ELR (cell line): ENCODE data around the gene TSPAN4.

Experiments
- DNase-seq: peaks from one replicate; pipeline ENCODE4 v3.0.0-alpha.2; 2015; ENCODE audit warnings: low read depth

TSPAN4 gene

DNA sequence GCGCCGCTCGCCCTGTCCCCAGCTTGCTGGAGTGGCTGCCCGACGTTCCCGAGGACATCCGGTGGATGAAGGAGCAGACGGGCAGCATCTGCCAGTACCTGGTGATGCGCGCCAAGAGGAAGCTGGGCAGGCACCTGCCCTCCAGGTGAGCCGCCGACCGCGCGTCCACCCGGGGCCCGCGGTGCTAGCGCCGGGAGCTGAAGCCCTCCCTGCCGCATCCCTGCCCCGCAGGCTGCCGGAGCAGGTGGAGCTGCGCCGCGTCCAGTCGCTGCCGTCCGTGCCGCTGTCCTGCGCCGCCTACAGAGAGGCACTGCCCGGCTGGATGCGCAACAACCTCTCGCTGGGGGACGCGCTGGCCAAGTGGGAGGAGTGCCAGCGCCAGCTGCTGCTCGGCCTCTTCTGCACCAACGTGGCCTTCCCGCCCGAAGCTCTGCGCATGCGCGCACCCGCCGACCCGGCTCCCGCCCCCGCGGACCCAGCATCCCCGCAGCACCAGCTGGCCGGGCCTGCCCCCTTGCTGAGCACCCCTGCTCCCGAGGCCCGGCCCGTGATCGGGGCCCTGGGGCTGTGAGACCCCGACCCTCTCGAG, 18.3 kb upstream of the TSPAN4 start:
- DNase-seq = no peak

DNA sequence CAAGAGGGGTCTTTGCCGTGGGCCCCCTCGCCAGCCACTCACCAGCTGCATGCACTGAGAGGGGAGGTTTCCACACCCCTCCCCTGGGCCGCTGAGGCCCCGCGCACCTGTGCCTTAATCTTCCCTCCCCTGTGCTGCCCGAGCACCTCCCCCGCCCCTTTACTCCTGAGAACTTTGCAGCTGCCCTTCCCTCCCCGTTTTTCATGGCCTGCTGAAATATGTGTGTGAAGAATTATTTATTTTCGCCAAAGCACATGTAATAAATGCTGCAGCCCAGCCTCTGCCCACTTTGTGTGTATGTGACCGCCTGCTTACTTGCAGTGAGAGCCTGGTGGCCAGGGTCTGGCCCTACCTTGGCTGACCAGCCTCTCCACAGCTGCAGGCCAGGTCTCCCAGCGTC, 17.7 kb upstream of the TSPAN4 start:
- DNase-seq = no peak

DNA sequence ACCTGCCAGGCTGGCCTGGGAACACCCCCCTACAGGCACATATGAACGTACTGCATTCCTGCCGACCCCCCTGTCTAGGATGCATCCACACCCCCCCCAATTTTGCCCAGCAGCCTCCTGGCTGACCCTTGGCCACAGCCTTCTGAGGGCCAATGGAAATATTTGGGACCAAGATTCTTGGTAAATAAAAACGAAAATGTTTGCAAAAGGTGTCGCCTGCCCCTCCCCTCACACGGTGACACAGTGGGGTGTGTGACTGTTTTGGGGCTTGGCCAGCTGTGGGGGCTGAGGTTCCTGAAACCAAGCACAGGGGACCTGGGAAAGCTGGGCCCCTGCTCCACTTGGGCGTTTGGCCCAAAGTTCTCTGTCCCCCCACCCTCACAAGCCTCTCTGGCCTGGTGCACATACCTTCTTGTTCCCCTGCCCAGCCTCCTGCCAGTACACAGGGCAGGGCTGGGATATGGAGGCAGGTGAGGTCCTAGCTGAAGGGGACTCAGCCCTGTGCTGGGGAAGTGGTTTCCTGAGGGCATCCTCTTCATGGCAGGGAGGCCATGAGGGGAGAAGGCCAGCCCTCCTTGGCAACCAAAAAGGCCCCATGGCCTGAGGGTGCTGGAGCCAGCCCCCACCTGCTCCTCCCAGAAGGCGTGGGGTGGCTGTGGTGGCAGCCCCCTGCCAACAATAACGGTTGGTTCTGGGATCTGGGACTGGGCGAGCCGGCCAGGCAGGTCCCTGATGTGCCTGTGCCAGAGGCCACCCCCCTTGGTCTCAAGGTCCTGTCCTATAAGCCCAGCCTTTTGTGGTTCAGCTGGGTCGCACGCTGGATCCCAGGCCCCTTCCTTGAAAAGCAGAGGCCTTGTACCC, 17.1 kb upstream of the TSPAN4 start:
- DNase-seq = no peak

DNA sequence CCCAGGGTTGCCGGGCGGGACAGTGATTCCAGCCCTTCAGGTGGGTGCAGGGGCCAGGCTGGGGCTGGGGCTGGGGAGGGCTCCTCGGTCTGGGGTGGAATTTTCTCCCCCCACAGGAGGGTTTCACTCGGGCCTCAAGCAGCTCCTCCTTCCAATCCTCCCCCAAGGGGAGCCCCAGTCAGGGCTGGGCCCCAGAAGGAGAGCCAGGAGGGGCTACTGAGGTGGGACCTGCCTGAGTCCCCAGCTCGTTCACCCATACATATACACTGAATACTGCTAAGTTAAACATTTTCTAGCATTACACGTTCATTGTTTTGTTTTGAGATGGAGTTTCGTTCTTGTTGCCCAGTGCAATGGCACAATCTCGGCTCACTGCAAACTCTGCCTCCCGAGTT, 16.4 kb upstream of the TSPAN4 start:
- DNase-seq = no peak

DNA sequence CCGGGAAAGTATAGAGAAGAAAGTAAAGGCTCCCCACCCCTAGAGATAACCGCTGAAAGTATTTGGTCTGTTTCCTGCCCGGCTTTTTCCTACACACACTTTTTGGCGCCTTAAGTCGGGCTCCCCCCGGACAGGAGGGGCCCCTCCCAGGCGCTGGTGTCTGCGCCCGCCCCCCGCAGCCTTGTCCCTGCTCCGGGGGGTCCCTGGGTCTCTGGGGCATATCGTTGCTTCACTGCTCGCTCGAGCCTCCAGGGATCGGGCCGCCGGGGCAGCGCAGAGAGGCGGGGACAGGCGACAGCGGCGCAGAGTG, 15.9 kb upstream of the TSPAN4 start:
- no peak for DNase-seq

DNA sequence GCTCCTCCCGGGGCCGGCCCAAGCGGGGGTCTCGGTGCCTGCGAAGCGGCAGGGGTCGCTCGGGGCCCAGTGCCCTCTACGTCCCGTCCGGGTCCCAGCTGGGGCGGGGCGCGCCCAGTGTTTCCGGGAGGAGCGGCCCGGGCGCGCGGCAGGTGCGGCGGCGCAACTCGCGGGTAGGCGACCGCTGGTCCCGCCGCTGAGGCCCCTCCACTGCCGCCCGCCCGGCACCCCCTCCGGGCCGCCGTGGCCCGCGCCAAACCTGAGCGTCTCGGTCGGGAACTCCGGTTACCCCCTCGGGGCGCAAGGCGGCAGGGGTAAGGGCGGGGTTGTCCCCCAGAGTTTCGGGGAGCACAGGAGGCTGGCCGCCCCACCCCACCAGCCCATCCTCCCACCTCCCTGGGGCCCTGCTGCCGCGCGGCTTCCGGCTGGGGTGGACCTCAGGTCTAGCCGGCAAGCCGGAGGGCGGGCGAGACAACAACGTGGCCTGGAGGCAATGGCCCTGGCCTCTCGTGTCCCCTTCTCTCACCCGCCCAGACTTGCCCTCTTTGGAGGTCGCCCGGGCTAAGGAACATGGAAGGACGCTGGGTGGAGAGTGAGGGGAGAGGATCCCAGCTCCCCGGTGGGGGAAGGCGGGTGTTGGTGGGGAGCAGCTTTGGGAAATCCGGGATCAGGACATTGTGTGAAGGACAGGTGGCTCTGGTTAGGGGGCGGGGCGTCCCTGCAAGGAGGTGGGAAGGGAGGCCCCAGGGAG, 15.3 kb upstream of the TSPAN4 start:
- DNase-seq = no peak

DNA sequence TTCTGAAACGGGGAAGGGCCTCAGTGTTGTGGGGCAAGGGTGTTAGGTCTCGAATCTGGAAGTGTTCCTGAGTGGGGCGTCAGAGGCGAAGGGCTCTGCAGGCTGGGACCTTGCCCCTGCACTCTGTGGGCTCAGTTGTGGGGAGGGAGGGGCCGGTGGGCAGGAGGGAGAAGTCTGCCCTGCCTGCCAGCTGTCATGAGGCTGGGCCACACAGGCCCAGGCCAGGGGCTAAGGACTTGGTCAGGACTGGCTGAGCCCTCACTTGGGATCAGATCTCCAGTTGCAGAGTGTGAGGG, 14.8 kb upstream of the TSPAN4 start, which contains the start of gene CRACR2B:
TSS of gene CRACR2B (plus strand) at position 23 of the 296 bp plus-strand sequence. CDS start 689 bp downstream, outside the sequence.
- DNase-seq = no peak

DNA sequence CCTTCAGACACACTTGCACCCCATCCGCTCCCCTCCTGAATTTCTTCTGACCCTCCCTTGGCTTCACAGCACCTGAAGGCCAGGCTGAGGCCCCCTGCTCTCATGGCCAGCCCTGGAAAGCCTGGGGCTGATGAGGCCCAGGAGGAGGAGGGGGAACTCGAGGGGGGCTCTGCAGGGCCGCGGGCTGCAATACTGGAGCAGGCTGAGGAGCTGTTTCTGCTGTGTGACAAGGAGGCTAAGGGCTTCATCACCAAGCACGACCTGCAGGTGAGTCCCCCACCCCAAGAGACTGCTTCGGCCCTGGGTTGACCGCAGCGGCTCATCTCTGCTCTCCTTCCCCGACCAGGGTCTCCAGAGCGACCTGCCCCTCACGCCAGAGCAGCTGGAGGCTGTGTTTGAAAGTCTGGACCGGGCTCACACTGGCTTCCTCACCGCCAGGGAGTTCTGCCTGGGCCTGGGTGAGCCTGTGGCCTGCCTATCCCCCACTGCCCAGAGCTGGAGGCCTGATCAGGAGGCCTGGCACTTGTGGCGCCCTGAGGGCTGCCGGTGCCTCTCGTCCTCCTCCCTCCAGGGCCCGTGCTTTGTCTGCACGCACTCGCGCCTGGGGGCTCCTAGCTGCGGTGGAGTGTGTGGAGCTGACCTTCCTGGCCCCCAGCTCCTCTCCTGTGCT, 14.0 kb upstream of the TSPAN4 start:
- no peak for DNase-seq

DNA sequence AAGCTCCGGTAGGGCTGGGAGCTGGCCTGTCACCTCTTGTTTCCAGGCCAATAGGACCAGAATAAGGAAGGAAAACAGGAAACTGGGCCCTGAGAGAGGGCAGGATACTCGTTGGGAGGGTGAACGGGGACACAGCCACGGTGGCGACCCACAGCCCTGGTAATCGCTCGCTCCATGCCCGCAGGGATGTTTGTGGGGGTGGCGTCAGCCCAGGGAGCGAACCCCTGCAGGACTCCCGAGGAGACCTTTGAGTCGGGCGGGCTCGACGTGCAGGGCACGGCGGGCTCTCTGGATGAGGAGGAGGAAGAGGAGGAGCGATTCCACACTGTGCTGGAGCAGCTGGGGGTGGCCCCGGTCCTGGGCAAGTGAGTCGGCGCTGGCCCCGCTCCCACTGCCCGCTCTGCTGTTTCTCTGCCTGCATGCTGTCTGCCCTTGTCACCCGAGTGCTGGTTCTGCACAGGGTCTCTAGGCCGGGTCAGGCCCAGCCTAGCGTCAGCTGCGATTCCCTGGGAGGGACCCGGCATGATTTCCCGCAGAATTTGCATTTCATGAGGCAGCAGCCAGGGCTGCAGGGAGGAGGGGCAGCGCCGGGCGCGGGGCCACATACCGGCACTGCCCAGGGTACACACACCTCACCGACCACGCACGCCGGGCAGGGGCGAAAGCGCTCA, 13.3 kb upstream of the TSPAN4 start:
- no peak for DNase-seq

DNA sequence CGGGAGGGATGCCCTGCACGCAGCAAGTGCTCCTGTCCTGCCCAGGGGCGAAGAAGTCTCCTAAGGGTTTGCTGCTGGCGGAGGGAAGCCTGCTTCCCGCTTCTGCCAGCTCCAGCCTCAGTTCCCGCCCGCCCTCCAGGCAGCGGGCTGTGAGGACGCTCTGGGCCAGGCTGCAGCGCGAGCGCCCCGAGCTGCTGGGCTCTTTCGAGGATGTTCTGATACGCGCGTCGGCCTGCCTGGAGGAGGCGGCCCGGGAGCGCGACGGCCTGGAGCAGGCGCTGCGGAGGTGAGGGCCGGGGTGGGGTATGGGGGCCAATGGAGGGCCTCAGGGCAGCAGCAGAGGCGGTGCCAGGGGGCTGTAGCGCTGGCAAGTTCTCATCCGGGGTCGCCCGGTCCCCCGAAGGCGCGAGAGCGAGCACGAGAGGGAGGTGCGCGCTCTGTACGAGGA, 12.8 kb upstream of the TSPAN4 start:
- no peak for DNase-seq

DNA sequence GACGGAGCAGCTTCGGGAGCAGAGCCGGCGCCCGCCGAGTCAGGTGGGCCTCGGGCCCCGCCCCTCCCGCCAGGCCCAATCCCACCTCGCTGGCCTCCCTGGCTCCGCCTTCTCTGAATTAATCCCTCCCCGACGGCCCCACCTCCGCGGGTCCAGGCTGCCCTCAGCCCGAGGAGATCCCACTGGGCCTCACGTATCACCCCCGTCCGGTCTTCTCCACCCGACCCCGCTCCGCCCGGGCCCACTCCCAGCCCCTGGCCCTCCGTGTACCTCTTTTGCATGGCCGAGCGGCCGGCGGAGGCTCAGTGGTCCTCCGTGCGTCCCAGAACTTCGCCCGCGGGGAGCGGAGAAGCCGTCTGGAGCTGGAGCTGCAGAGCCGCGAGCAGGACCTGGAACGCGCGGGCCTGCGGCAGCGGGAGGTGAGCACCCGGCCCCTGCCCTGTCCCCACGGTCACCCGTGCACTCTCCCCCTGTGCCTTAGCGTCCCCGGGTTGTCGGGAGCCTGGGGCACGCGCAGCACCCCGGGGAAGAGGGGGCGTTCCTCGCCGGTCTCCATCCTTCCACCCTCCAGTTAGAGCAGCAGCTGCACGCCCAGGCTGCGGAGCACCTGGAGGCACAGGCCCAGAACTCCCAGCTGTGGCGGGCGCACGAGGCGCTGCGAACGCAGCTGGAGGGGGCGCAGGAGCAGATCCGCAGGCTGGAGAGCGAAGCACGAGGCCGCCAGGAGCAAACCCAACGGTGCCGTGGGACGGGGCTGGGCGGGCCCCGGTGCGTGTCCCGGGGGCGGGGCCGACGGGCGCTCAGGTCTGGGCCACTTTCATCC, 12.1 kb upstream of the TSPAN4 start:
- peak; percentile 83 for DNase-seq

DNA sequence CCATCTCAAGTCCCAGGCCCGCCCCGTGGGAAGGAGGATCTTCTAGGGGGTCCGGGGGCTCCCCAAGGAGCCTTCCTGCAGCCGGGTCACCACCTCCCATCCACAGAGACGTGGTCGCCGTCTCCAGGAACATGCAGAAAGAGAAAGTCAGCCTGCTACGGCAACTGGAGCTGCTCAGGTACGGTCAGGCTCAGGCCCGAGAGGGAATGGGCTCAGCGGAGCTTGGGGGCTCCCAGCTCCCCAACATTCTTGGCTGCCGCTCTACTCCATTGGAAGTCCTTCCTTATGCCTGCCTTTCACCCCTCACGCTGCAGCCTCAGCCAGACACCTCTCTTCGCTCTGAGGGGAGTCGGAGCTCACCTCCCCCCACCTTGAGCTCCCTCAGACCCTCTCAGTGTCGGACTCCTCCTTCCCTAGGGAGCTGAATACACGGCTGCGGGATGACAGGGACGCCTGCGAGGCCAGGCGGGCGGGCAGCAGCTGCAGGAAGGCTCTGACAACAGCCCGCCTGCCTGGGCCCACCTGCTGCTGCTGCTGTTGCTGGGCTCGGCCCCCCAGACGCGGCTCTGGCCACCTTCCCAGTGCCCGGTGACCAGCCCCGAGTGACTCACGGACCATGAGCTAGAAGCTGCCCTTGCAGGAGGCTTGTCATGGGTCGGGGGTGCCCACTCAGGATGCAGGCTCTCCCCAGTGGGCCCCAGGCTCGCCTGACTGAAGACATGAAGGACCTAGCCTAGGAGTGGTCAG, 11.4 kb upstream of the TSPAN4 start:
- DNase-seq = peak; percentile 73

DNA sequence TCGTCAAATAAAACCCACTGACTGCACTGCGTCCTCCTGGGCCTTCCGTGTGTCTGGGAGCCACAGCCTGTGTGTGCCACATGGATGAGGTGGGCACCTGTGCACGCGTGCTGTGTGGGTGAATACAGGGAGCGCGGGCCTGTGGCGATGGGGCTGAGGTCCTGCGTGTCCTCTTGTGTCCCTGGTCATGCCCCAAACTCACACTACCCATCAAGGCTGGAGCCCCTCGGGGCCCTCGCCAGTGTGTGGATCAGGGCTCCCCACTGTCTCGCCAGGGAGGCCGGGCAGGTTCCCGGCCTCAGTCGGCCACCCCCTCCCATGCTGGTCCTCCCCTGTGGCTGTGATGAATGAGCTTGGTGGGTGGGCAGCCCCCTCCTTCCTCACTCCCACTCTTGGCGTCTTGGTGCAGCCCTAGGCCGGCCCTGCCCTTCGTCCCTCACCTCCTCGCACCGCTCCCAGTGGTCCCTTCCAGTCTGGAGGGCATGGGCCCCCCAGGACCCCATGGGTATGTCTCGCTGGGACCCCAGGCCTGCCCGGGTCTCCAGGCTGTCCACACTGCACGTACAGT, 10.6 kb upstream of the TSPAN4 start:
- no peak for DNase-seq

DNA sequence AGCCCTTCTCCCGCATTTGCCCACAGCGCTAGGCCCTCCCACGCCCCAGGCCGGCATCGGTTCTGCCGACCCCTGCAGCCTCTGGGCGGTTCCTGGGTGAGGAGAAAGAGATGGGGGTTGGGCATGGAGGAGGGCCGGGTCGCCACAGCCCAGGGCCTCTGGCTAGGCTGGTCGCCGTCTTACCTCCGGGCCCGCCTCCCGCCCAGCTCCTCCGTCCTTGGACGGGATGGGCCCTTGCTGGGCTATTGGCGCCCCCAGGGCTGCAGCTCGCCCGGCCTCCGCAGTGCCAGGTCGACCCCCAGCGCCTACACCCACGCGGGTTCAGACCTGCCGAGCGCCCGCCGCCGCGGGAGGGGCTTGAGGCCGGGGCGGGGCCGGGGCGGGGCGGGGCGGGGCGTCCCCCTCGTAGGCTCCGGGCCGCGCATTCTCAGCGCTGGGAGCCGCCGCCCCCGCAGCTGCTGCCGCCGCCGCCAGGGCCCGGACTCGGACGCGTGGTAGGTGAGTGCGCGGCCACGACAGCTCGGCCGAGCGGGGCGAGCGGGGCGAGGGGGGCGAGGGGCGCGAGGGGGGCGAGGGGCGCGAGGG, 10.0 kb upstream of the TSPAN4 start, which contains the start of gene CD151:
TSS of gene CD151 (plus strand) at position 424 of the 585 bp plus-strand sequence. CDS start 3,118 bp downstream, outside the sequence.
- peak; percentile 75 for DNase-seq

DNA sequence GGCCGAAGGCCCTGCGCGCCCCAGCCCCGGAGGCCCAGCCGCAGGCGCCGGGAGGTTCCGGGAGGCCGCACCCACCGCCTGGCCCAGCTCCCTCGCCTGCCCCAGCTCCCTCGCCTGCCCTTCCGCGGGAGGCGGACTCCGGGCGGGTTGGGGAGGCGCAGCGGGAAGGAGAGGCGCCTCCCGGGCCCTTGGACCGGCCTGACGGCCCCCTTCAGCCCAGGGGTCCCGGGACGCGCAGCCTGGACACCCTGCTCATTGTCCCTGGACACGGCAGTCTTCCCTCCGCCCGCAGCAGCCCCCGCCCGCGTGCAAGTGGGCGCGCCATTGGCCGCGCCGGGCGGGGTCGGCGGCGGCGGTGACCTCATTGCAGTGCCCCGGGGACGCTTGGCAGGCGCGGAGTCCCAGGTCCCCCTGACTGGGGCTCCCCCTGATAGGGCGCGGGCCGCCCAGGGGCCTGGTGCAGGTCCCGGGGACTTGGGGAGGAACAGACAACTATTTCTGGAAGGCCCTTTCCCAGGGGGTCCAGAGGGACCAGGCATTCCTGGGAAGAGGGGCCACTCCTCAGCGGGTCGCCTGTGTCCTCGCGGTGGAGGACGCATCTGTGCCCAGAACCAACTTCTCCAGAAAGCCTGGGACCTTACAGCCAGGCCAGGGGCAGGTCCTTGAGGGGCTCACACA, 9.4 kb upstream of the TSPAN4 start:
- peak; percentile 69 for DNase-seq

DNA sequence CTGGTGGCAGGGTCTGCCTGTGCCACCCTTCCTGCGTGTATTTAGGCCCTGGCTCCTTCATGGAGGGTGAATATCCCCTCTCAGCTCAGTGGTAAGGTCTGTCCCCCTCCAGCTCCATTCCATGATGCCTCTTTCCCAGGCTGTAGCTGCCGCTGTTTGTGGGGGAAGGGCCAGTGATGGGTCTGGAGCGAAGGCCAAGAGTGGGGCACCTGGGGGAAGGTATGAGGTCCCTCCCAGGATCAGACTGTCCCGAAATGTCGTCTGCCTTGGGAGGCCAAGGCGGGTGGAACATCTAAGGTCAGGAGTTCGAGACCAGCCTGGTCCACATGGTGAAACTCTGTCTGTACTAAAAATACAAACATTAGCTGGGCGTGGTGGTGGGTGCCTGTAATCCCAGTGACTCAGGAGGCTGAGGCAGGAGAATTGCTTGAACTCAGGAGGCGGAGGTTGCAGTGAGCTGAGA, 8.8 kb upstream of the TSPAN4 start:
- DNase-seq = no peak

DNA sequence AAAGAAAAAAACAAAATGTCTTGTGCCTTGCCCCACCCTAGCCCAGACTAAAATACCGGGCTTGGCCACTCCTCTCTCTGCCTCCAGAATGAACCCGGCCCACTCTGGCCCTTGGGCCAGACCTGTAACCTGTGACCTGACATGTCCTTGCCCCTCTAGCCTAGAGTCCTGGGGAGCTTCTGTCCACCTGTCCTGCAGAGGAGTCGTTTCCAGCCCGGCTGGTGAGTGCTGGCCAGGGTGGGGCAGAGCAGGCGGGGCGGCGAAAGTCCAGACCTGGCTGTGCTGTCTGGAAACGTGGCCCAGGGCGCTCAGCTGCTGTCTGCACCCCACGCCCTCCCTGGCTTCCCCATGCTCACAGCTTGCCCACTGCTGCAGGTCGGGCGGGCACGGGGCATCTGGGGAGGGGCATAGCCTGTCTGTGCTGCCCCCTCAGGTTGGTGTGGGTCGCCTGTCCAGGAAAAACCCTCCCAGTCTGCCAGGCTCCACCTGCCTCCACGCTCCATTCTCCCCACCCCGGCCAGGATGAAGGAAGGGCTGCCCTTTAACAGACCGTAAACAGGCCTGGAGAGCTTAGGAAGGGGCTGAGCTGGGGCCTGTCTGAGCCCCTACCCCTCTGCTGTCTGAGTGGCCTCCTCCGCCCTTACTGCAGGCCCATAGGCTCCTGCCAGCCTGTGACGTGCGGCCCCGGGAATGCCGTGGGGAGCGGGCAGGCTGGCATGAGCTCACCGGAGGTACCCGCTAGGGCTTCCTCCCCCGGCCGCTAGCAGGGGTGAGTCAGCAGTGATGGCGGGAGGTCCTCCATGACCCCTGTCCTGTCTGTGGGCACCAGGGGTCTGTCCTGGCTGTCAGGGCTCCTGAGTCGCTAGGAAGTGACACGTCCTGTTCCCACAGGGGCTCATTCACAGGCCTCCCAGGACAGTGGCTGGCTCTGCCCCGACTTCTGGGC, 8.0 kb upstream of the TSPAN4 start:
- peak; percentile 88 for DNase-seq

DNA sequence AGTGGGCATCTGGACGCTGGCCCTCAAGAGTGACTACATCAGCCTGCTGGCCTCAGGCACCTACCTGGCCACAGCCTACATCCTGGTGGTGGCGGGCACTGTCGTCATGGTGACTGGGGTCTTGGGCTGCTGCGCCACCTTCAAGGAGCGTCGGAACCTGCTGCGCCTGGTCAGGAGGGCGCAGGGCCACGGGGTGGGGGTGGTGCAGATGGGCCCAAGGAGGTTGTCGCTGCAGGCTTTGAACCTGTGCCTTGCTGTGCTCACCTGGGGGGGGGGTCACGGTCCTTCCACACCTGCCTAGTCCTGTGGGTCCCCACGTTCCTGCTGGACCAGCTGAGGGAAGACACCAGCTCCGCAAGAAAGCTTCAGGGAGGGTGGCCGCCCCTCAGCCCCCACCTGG, 6.4 kb upstream of the TSPAN4 start:
- DNase-seq = no peak
